Thoracic aorta (tissue), 2 donors: ENCODE measurements around the gene SH2D5. TPM values are rescaled to one million over a fixed set of nuclear protein-coding genes. Genes with fewer than 3 reads are reported as not detected.

Experiments
- ATAC-seq: fragments of 150-250 bp; one replicate; pipeline ENCODE4 v1.8.0; 2017; ENCODE audit warnings: low read depth; ENCODE audit not compliant: insufficient number of reproducible peaks, low FRiP score
- DNase-seq: peaks from one replicate; pipeline ENCODE4 v3.0.0-alpha.2; 2020; ENCODE audit warnings: low spot score
- H3K27ac ChIP-seq, 2 donors: fragments of 200-600 bp; sonication (generic); 1 replicate in 1 of 2; 2 replicates in 1 of 2; pipeline ENCODE4 v1.5.1; 2016; ENCODE audit warnings: mild to moderate bottlenecking in 2 of 2, moderate library complexity in 2 of 2
- H3K27me3 ChIP-seq: fragments of 200-600 bp; sonication (generic); replicated peaks from 2 replicates; pipeline ENCODE4 v1.6.0; 2016; ENCODE audit warnings: mild to moderate bottlenecking; ENCODE audit not compliant: insufficient read depth
- H3K36me3 ChIP-seq: fragments of 200-600 bp; sonication (generic); one replicate; pipeline ENCODE4 v1.5.1; 2016
- H3K4me1 ChIP-seq, 2 donors: fragments of 200-600 bp; sonication (generic); 1 replicate in 1 of 2; 2 replicates in 1 of 2; pipeline versions ENCODE4 v1.5.1 to v1.6.0; 2016; ENCODE audit warnings: low read depth in 2 of 2, mild to moderate bottlenecking in 1 of 2; ENCODE audit not compliant: control insufficient read depth in 1 of 2
- H3K4me3 ChIP-seq: fragments of 200-600 bp; sonication (generic); 2 replicates; pipeline ENCODE4 v1.5.1; 2016; ENCODE audit warnings: mild to moderate bottlenecking
- H3K9me3 ChIP-seq: fragments of 200-600 bp; sonication (generic); 2 replicates; pipeline ENCODE4 v1.5.1; 2016
- total RNA-seq, 2 donors: library from RNA; depleted of rRNA; stranded (reverse); fragments of >200 nt; gene quantifications; one replicate each; pipeline versions ENCODE4 v1.1.0 to v1.2.3, GENCODE V29; 2016
- TF ChIP-seq, protein P1 (sequence below): fragments of 200-600 bp; sonication (generic); IDR thresholded peaks from one replicate; pipeline ENCODE4 v1.5.1; 2019; ENCODE audit warnings: antibody characterized with exemption

Gene SH2D5
- total RNA-seq, result under 1 TPM in 1 of 2 donors, not detected in 1; 0.41 TPM

GRCh38 chr1:20732588-20733359 is at the start of gene SH2D5:
SH2D5 (minus strand) TSS chr1:20732703; CDS start chr1:20728044, 4,659 bp downstream.
- H3K27me3 ChIP-seq, result peaks cover 7% of the 10 kb centered on the region
- ATAC-seq, result peak; percentile 85
- H3K4me1 ChIP-seq, result peaks cover 12 to 25% of the 10 kb centered on the region in 2 donors
- peak within 1 kb of the TSS; percentile 86 for H3K4me3 ChIP-seq
- H3K9me3 ChIP-seq, result no peaks in the 10 kb centered on the region
- H3K36me3 ChIP-seq, result no peaks in the 10 kb centered on the region
- H3K27ac ChIP-seq, result peak within 1 kb of the TSS; percentile 68 to 75
- TF ChIP-seq, protein P1, sequence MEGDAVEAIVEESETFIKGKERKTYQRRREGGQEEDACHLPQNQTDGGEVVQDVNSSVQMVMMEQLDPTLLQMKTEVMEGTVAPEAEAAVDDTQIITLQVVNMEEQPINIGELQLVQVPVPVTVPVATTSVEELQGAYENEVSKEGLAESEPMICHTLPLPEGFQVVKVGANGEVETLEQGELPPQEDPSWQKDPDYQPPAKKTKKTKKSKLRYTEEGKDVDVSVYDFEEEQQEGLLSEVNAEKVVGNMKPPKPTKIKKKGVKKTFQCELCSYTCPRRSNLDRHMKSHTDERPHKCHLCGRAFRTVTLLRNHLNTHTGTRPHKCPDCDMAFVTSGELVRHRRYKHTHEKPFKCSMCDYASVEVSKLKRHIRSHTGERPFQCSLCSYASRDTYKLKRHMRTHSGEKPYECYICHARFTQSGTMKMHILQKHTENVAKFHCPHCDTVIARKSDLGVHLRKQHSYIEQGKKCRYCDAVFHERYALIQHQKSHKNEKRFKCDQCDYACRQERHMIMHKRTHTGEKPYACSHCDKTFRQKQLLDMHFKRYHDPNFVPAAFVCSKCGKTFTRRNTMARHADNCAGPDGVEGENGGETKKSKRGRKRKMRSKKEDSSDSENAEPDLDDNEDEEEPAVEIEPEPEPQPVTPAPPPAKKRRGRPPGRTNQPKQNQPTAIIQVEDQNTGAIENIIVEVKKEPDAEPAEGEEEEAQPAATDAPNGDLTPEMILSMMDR, result no peak
- DNase-seq, result peak; percentile 74

DNA sequence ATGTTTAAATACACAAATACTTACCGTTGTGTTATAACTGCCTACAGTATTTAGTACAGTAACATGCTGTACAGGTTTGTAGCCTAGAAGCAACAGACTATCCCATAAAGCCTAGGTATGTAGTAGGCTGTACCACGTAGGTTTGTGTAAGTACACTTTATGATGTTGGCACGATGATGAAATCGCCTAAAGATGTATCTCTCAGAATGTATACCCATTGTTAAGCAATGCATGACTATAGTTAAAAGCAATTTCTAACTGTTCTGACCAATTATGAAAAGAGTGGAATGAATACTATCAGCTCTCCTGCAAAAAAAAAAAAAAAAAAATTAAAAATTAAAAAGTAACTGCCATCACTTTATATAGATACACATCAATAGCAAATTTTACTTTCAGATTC is 43.2 kb upstream of the SH2D5 start:
- peaks cover 2 to 31% of the 10 kb centered on the region in 2 donors for H3K4me1 ChIP-seq
- H3K27ac ChIP-seq, result no peak overlapping the region
- no peak overlapping the region for H3K4me3 ChIP-seq
- H3K27me3 ChIP-seq, result no peaks in the 10 kb centered on the region
- DNase-seq (no peak), ATAC-seq (no peak)
- TF ChIP-seq, protein P1, result no peak
- peaks cover 29% of the 10 kb centered on the region for H3K36me3 ChIP-seq
- no peaks in the 10 kb centered on the region for H3K9me3 ChIP-seq

- no peaks in the 10 kb centered on the region for H3K9me3 ChIP-seq
- TF ChIP-seq, protein P1, result no peak
- DNase-seq (no peak), ATAC-seq (no peak)
- H3K4me3 ChIP-seq, result no peak overlapping the region
- H3K27ac ChIP-seq, result no peak overlapping the region
- H3K36me3 ChIP-seq, result peaks cover 56% of the 10 kb centered on the region
- no peaks in the 10 kb centered on the region for H3K27me3 ChIP-seq
- H3K4me1 ChIP-seq, result peaks cover 2 to 12% of the 10 kb centered on the region in 2 donors
Measured at GRCh38 chr1:20771780-20772179, 39.3 kb upstream of the SH2D5 start.

- H3K9me3 ChIP-seq, result no peaks in the 10 kb centered on the region
- no peak overlapping the region for H3K4me3 ChIP-seq
- H3K27me3 ChIP-seq, result no peaks in the 10 kb centered on the region
- TF ChIP-seq, protein P1, result no peak
- ATAC-seq (no peak), DNase-seq (no peak)
- no peak overlapping the region for H3K27ac ChIP-seq
- H3K4me1 ChIP-seq, result no peaks in the 10 kb centered on the region
- H3K36me3 ChIP-seq, result peaks cover 67% of the 10 kb centered on the region
Measured at GRCh38 chr1:20770314-20771087, 38.0 kb upstream of the SH2D5 start.

DNA sequence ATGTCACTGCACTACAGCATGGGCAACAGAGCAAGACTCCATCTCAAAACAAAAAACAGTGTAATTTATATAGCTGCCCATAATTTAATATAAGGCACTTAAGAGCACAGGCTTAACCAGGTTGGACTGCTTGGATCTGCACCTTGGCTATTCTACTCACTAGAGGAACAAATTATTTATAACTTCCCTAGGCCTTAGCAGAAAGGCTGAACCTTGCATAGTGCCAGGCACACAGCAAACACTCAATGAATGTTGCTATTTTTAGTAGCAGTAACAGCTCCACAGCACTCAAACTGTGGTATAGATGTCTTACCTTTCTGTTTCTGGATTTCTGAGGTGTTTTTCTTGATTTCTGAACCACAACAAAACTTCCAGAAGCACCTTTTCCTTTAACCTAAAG is 34.8 kb upstream of the SH2D5 start:
- ATAC-seq (no peak), DNase-seq (no peak)
- TF ChIP-seq, protein P1, result no peak
- Histone ChIP-seq H3K4me1 (no peaks in the 10 kb centered on the region), H3K27me3 (no peaks in the 10 kb centered on the region), H3K27ac (no peak overlapping the region), H3K36me3 (peaks cover 76% of the 10 kb centered on the region), H3K9me3 (no peaks in the 10 kb centered on the region), H3K4me3 (no peak overlapping the region)
